Upper lobe of left lung (tissue), 6 donors: ENCODE results near the gene DLG2. TPM values are rescaled to one million over a fixed set of nuclear protein-coding genes. Genes with fewer than 3 reads are reported as not detected.
A peak's percentile ranks its signal among the peaks of the same experiment; 100 is the strongest.
"Not testable (repeated sequence)": the region's sequence is repeated elsewhere in the genome, so short reads cannot be mapped to it uniquely, and the experiment has no call there.

Source experiments
- ATAC-seq, 2 donors: fragments of 200-7000 bp; cut with Tn5 transposase; one replicate each; pipeline ENCODE4 v1.9.1; 2022; ENCODE audit warnings: mild to moderate bottlenecking in 2 of 2, moderate library complexity in 2 of 2; ENCODE audit not compliant: low FRiP score in 2 of 2
- DNase-seq, 2 donors: peaks; one replicate each; pipeline ENCODE4 v3.0.0-alpha.2; 2019 to 2020
- H3K27ac ChIP-seq, 4 donors: fragments of 200-600 bp; sonication (generic); one replicate each; pipeline ENCODE4 v1.5.1; 2016 to 2019
- H3K27me3 ChIP-seq, 4 donors: fragments of 200-600 bp; sonication (generic); one replicate each; pipeline ENCODE4 v1.5.1; 2017 to 2019
- H3K36me3 ChIP-seq, 4 donors: fragments of 200-600 bp; sonication (generic); one replicate each; pipeline ENCODE4 v1.5.1; 2016 to 2019
- H3K4me1 ChIP-seq, 4 donors: fragments of 200-600 bp; sonication (generic); one replicate each; pipeline ENCODE4 v1.5.1; 2018 to 2019
- H3K4me3 ChIP-seq, 4 donors: fragments of 200-600 bp; sonication (generic); one replicate each; pipeline ENCODE4 v1.5.1; 2017 to 2019; ENCODE audit warnings: mild to moderate bottlenecking in 2 of 4, moderate library complexity in 1 of 4
- H3K9me3 ChIP-seq, 4 donors: fragments of 200-600 bp; sonication (generic); one replicate each; pipeline ENCODE4 v1.5.1; 2018 to 2019
- EP300 ChIP-seq, 4 donors: sonication (generic); formaldehyde crosslinking; IDR thresholded peaks; one replicate each; pipeline ENCODE4 v1.5.1; 2017; ENCODE audit warnings: antibody characterized with exemption in 4 of 4, control low read depth in 2 of 4
- POLR2A ChIP-seq, 4 donors: fragments of 450-650 bp; IDR thresholded peaks; one replicate each; pipeline ENCODE4 v1.5.1; 2016 to 2017; ENCODE audit warnings: antibody characterized with exemption in 4 of 4, mild to moderate bottlenecking in 2 of 4
- POLR2AphosphoS5 ChIP-seq, 2 donors: sonication (generic); formaldehyde crosslinking; IDR thresholded peaks; one replicate each; pipeline ENCODE4 v1.5.1; 2017; ENCODE audit warnings: antibody characterized with exemption in 2 of 2
- WGBS, 2 donors: methylation state at CpG; one replicate each; pipeline ENCODE4 v1.1.5; 2017 to 2018; 5-methylcytosine and 5-hydroxymethylcytosine counted together
- total RNA-seq, 6 donors: library from RNA; depleted of rRNA in 4 of 6; stranded (reverse); fragments of >200 nt in 4 of 6; gene quantifications; one replicate each; pipeline versions ENCODE4 v1.1.0 to v1.2.1, GENCODE V29; 2016 to 2021
- TF ChIP-seq, protein P1 (sequence below), 6 experiments: fragments of 450-650 bp in 4 of 6; fragments of 200-600 bp in 2 of 6; sonication (generic) in 2 of 6; IDR thresholded peaks; one replicate each; pipeline ENCODE4 v1.5.1; 2016 to 2019; ENCODE audit warnings: antibody characterized with exemption in 6 of 6
- donor health status: DM: no; HTN: no; CAD: no; lungs with moderate emphysema.
- donor health status: DM: no; HTN: yes; CAD: no; lungs with severe emphysema.

Gene DLG2
- total RNA-seq, 6 donors from 2014 or later, result 3.4 to 37.7 (median 9.1) TPM

GRCh38 chr11:84790849-84791427 lies 836.2 kb downstream of the DLG2 start:
- Histone ChIP-seq H3K9me3 (no peaks in the 10 kb centered on the region), H3K4me1 (no peaks in the 10 kb centered on the region), H3K4me3 (no peak overlapping the region), H3K27ac (no peak overlapping the region), H3K36me3 (no peaks in the 10 kb centered on the region), H3K27me3 (no peaks in the 10 kb centered on the region)
- 66 to 86% methylated on average over 4 of the region's 4 CpGs for WGBS, 2 donors
- DNase-seq (no peak), ATAC-seq (no peak)
- TF ChIP-seq EP300 (IDR thresholded peaks at IDR 0.05) (no peak), POLR2AphosphoS5 (IDR thresholded peaks at IDR 0.05) (no peak), POLR2A (IDR thresholded peaks at IDR 0.05) (no peak)
- TF ChIP-seq, protein P1, sequence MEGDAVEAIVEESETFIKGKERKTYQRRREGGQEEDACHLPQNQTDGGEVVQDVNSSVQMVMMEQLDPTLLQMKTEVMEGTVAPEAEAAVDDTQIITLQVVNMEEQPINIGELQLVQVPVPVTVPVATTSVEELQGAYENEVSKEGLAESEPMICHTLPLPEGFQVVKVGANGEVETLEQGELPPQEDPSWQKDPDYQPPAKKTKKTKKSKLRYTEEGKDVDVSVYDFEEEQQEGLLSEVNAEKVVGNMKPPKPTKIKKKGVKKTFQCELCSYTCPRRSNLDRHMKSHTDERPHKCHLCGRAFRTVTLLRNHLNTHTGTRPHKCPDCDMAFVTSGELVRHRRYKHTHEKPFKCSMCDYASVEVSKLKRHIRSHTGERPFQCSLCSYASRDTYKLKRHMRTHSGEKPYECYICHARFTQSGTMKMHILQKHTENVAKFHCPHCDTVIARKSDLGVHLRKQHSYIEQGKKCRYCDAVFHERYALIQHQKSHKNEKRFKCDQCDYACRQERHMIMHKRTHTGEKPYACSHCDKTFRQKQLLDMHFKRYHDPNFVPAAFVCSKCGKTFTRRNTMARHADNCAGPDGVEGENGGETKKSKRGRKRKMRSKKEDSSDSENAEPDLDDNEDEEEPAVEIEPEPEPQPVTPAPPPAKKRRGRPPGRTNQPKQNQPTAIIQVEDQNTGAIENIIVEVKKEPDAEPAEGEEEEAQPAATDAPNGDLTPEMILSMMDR (IDR thresholded peaks at IDR 0.05), result no peak

DNA sequence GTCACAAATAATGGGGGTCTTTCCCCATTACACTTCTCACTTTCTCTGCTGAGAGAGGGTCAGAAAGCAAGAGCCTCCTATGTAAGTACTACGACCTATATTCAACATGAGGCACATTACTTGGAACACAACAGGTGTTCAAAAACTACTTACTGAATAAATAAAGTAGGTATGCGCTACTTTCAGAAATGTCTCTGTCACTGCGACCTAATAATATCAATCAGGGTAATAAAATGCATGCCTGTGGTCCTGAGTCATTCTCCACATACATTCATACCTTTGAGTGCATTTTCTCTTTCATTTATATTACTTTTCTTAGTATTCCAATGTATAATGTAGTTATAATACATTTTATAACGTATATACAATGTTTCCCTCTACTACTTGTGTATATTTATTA lies 838.9 kb downstream of the DLG2 start:
- Histone ChIP-seq H3K9me3 (no peaks in the 10 kb centered on the region), H3K4me1 (no peaks in the 10 kb centered on the region), H3K27ac (no peak overlapping the region), H3K4me3 (no peak overlapping the region), H3K27me3 (no peaks in the 10 kb centered on the region), H3K36me3 (no peaks in the 10 kb centered on the region)
- ATAC-seq (no peak), DNase-seq (no peak)
- 84% methylated on average over 4 of the region's 4 CpGs for WGBS, 2 donors
- TF ChIP-seq EP300 (IDR thresholded peaks at IDR 0.05) (no peak), POLR2A (IDR thresholded peaks at IDR 0.05) (no peak), POLR2AphosphoS5 (IDR thresholded peaks at IDR 0.05) (no peak)
- TF ChIP-seq, protein P1 (IDR thresholded peaks at IDR 0.05), result no peak

DNA sequence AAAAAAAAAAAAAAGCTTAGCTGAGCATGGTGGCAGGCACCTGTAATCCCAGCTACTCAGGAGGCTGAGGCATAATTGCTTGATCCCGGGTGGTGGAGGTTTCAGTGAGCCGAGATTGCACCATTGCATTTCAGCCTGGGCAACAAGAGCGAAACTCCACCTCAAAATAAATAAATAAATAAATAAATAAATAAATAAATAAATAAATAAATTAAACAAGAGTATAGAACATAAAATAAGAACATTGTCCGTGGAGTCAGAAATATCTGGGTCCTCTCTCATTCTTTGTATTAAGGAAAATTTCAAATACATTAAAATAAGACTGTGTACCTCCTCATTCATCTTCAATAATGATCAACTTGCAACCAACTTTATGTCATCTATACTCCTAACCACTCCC lies 843.0 kb downstream of the DLG2 start:
- not testable (repeated sequence) for H3K9me3 ChIP-seq, H3K4me3 ChIP-seq, H3K27ac ChIP-seq, H3K27me3 ChIP-seq, DNase-seq, ATAC-seq, H3K36me3 ChIP-seq, H3K4me1 ChIP-seq
- WGBS, 2 donors, result 95 to 99% methylated on average over 4 of the region's 4 CpGs

DNA sequence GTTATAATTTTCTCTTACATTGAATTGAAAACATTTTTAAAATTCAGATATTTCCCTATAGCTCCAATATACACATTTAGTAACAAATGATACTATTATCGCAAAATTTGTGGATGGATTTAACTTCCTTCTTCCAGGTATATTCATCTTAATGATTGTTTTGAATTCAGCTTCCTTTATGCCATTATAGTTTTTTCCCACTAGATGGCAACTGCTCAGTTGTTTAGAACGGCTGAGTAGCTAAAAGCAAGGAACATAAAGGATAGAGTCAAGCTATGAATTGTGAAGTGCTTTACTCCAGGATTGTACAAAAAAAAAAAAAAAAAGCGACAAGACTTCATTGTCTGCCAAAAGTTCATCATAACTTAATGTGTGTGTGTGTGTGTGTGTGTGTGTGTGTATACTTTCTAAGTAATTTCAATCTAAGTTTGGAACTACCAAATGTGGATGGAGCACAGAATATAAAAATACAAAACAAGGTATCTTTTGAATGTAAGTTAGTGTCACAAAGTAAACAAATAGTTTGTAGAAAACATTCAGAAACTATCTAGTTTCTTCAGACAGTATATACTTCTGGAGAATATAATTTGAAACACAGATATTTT lies 846.4 kb downstream of the DLG2 start:
- no peaks in the 10 kb centered on the region for H3K36me3 ChIP-seq
- TF ChIP-seq, protein P1 (IDR thresholded peaks at IDR 0.05), result peak in 3 of 6 experiments; percentile 9 to 26 (median 22)
- TF ChIP-seq POLR2AphosphoS5 (IDR thresholded peaks at IDR 0.05), result no peak
- H3K9me3 ChIP-seq, result no peaks in the 10 kb centered on the region
- ATAC-seq, result no peak
- no peaks in the 10 kb centered on the region for H3K4me1 ChIP-seq
- H3K27me3 ChIP-seq, result no peaks in the 10 kb centered on the region
- 18% methylated on average over 3 of the region's 3 CpGs for WGBS, 2 donors
- no peak for DNase-seq
- no peak overlapping the region for H3K27ac ChIP-seq
- H3K4me3 ChIP-seq, result no peak overlapping the region

DNA sequence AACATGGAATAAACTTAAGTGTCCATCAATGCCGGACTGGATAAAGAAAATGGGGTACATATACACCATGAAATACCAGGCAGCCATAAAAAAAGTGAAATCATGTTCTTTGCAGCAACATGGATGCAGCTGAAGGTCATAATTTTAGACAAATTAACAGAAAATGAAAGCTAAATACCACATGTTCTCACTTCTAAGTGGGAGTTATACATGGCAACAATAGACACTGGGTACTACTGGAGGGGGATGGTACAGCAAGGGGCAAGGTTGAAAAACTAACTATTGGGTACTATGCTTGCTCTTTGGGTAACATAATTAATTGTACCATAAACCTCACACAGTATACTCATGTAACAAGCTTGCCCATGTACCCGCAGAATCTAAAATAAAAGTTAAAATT lies 851.6 kb downstream of the DLG2 start:
- no peaks in the 10 kb centered on the region for H3K4me1 ChIP-seq
- no peak for TF ChIP-seq EP300 (IDR thresholded peaks at IDR 0.05)
- TF ChIP-seq, protein P1 (IDR thresholded peaks at IDR 0.05), result no peak
- no peak for TF ChIP-seq POLR2AphosphoS5 (IDR thresholded peaks at IDR 0.05)
- TF ChIP-seq POLR2A (IDR thresholded peaks at IDR 0.05), result no peak
- 86 to 94% methylated on average over 2 of the region's 2 CpGs for WGBS, 2 donors

More for the DNA sequence above, 851.6 kb downstream of the DLG2 start:
- ATAC-seq (no peak), DNase-seq (no peak)
- Histone ChIP-seq H3K27me3 (no peaks in the 10 kb centered on the region), H3K9me3 (peaks cover 0 to 7% (median 6%) of the 10 kb centered on the region in 4 donors), H3K27ac (no peak overlapping the region), H3K4me3 (no peak overlapping the region), H3K36me3 (no peaks in the 10 kb centered on the region)
